Loucy (cell line): Measurements from ENCODE around the gene HK1.

Experiments used
- H2AFZ ChIP-seq: fragments of 200-600 bp; sonication (generic); 2 replicates; pipeline ENCODE4 v1.6.0; 2016; ENCODE audit warnings: antibody characterized with exemption, mild to moderate bottlenecking, low read length, moderate library complexity
- H3F3A ChIP-seq: fragments of 200-600 bp; 2 replicates; pipeline ENCODE4 v1.6.0; 2016; ENCODE audit warnings: antibody characterized with exemption, low read depth, mild to moderate bottlenecking
- H3K27me3 ChIP-seq: fragments of 200-600 bp; sonication (generic); 2 replicates; pipeline ENCODE4 v1.6.1; 2014; ENCODE audit warnings: low read length, mild to moderate bottlenecking; ENCODE audit not compliant: insufficient read depth, poor library complexity, severe bottlenecking
- H3K36me3 ChIP-seq: fragments of 200-600 bp; sonication (generic); 2 replicates; pipeline ENCODE4 v1.6.1; 2016; ENCODE audit warnings: low read length; ENCODE audit not compliant: insufficient read depth
- H3K4me1 ChIP-seq: fragments of 200-600 bp; sonication (generic); 2 replicates; pipeline ENCODE4 v1.5.1; 2014; ENCODE audit warnings: low read length, mild to moderate bottlenecking; ENCODE audit not compliant: insufficient read depth, poor library complexity, severe bottlenecking
- H3K4me2 ChIP-seq: fragments of 200-600 bp; sonication (generic); 2 replicates; pipeline ENCODE4 v1.6.0; 2014; ENCODE audit warnings: antibody characterized with exemption, low read length, low read depth, mild to moderate bottlenecking; ENCODE audit not compliant: poor library complexity, severe bottlenecking
- H3K4me3 ChIP-seq: fragments of 200-600 bp; sonication (generic); 2 replicates; pipeline ENCODE4 v1.5.1; 2014; ENCODE audit warnings: low read length, mild to moderate bottlenecking, mixed read lengths; ENCODE audit not compliant: poor library complexity, severe bottlenecking
- H3K79me2 ChIP-seq: fragments of 200-600 bp; sonication (generic); 2 replicates; pipeline ENCODE4 v1.6.1; 2014; ENCODE audit warnings: low read length; ENCODE audit not compliant: insufficient read depth
- H3K9ac ChIP-seq: fragments of 200-600 bp; sonication (generic); 2 replicates; pipeline ENCODE4 v1.6.0; 2014; ENCODE audit warnings: mild to moderate bottlenecking, low read depth, low read length, moderate library complexity; ENCODE audit not compliant: poor library complexity, severe bottlenecking
- H3K9me2 ChIP-seq: fragments of 200-600 bp; sonication (generic); replicated peaks from 2 replicates; pipeline ENCODE4 v1.6.1; 2016; ENCODE audit warnings: low read depth, low read length, mixed read lengths
- H3K9me3 ChIP-seq: fragments of 200-600 bp; sonication (generic); 2 replicates; pipeline ENCODE4 v1.6.1; 2014; ENCODE audit warnings: mild to moderate bottlenecking, antibody characterized with exemption, low read length, low read depth; ENCODE audit not compliant: insufficient read depth
- H4K20me1 ChIP-seq: fragments of 200-600 bp; sonication (generic); 2 replicates; pipeline ENCODE4 v1.6.0; 2014; ENCODE audit warnings: antibody characterized with exemption, low read length, mild to moderate bottlenecking; ENCODE audit not compliant: insufficient read depth, poor library complexity, severe bottlenecking
- CTCF ChIP-seq: fragments of 200-600 bp; sonication (generic); conservative IDR thresholded peaks from 2 replicates; pipeline ENCODE4 v1.5.1; 2014; ENCODE audit warnings: mild to moderate bottlenecking, antibody characterized with exemption, low read length
- EZH2phosphoT487 ChIP-seq: fragments of 200-600 bp; IDR thresholded peaks from 2 replicates; pipeline ENCODE4 v1.6.1; 2018; ENCODE audit warnings: antibody characterized with exemption, mild to moderate bottlenecking, moderate library complexity, borderline replicate concordance

Gene HK1

DNA sequence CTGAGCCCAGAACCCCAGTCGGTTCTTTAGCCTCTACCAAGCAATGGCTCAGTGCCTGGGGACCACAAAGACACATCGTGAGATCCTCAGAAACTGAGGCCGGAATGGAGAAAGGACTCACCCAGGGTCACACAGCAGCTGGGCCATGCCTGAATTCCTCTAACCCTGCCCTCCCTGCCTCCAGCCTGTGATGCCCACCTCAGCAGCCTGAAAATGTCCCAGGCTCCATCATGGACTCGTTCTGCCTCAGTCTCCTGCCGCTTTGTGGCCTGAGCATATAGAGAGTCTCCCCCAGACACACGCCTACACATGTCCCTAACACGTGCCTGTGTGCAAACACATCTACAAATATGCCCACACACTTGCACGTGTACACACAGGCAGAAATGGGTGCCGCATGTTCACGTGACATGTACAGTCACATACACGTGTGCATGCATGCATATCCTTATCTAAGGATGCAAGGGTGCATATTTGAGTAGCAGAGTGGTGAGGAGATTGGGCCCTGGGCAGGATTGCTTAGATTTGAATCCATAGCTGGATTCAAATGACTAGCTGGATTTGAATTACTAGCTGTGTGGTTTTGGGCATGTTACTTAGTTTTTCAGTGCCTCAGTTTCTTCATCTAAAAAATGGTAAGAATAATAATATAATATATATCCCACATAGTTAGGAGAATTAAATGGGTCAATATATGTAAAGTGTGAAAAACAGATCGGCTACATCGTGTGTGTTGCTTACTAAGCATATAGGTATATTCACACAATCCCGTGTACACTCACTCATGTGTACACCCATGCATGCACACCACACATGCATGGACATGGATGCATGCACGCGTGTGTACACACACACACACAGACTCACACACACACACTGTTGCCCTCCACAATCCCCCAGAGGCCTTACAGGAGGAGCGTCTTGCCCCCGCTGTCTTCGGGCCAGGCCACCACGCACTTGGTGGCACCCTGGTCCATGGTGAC is 136.0 kb downstream of the HK1 start:
- Histone ChIP-seq H3K4me1 (peaks cover 10% of the 10 kb centered on the region), H3F3A (no peaks in the 10 kb centered on the region), H3K4me3 (no peak overlapping the region), H4K20me1 (no peaks in the 10 kb centered on the region), H3K9me2 (no peaks in the 10 kb centered on the region), H3K36me3 (no peaks in the 10 kb centered on the region), H2AFZ (no peak overlapping the region), H3K9ac (no peak overlapping the region), H3K79me2 (no peaks in the 10 kb centered on the region), H3K4me2 (no peak overlapping the region), H3K27me3 (no peaks in the 10 kb centered on the region), H3K9me3 (no peaks in the 10 kb centered on the region)
- TF ChIP-seq CTCF = no peak
- no peak for TF ChIP-seq EZH2phosphoT487

GRCh38 chr10:69415049-69415448 is 136.8 kb downstream of the HK1 start:
- no peaks in the 10 kb centered on the region for H3K27me3 ChIP-seq
- no peak overlapping the region for H3K9ac ChIP-seq
- no peaks in the 10 kb centered on the region for H3K36me3 ChIP-seq
- no peak for TF ChIP-seq CTCF
- TF ChIP-seq EZH2phosphoT487 = no peak
- H3K4me1 ChIP-seq = peaks cover 4% of the 10 kb centered on the region
- no peaks in the 10 kb centered on the region for H3F3A ChIP-seq
- H4K20me1 ChIP-seq = no peaks in the 10 kb centered on the region
- no peaks in the 10 kb centered on the region for H3K9me3 ChIP-seq
- no peak overlapping the region for H3K4me3 ChIP-seq
- no peak overlapping the region for H3K4me2 ChIP-seq
- H2AFZ ChIP-seq = no peak overlapping the region
- H3K9me2 ChIP-seq = no peaks in the 10 kb centered on the region
- no peaks in the 10 kb centered on the region for H3K79me2 ChIP-seq

GRCh38 chr10:69415951-69416350 is 137.7 kb downstream of the HK1 start:
- H3K4me2 ChIP-seq = no peak overlapping the region
- H2AFZ ChIP-seq = no peak overlapping the region
- no peaks in the 10 kb centered on the region for H3K9me2 ChIP-seq
- no peaks in the 10 kb centered on the region for H3K36me3 ChIP-seq
- no peaks in the 10 kb centered on the region for H3K4me1 ChIP-seq
- TF ChIP-seq EZH2phosphoT487 = no peak
- H3K9me3 ChIP-seq = no peaks in the 10 kb centered on the region
- no peaks in the 10 kb centered on the region for H3K79me2 ChIP-seq
- no peak overlapping the region for H3K4me3 ChIP-seq
- H3F3A ChIP-seq = no peaks in the 10 kb centered on the region
- no peak overlapping the region for H3K9ac ChIP-seq
- H3K27me3 ChIP-seq = no peaks in the 10 kb centered on the region
- H4K20me1 ChIP-seq = no peaks in the 10 kb centered on the region

DNA sequence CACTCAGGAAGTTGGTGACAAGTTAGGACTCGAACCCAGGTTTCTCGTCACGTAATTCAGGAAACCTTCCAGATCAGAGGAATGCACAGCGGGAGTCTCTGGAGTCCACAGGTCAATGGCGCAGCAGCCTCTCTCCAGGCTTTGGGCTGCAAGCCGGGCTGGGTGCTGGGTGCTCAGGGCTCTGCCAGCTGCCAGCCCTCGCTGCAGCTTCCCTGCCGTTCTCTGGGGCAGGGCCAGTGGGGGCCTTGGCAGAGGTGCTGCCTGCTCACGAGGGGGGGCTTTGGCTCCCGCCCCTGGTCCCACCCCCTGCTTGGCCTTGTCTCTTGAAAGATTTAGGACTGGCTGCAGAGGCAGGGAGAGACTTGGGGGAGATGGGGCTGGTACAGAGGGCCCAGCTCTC is 138.4 kb downstream of the HK1 start, which contains the start of gene TACR2:
Gene TACR2 (minus strand): TSS at position 224 of the 400 bp plus-strand sequence. CDS start 595 bp downstream, outside the sequence.
- Histone ChIP-seq H3K9ac (no peak within 1 kb of the TSS), H3K9me2 (no peaks in the 10 kb centered on the region), H3K4me1 (no peaks in the 10 kb centered on the region), H3K4me3 (no peak within 1 kb of the TSS), H3F3A (no peaks in the 10 kb centered on the region), H3K4me2 (no peak within 1 kb of the TSS), H3K36me3 (no peaks in the 10 kb centered on the region), H2AFZ (no peak within 1 kb of the TSS), H3K9me3 (no peaks in the 10 kb centered on the region), H3K79me2 (no peaks in the 10 kb centered on the region), H4K20me1 (no peaks in the 10 kb centered on the region), H3K27me3 (no peaks in the 10 kb centered on the region)
- TF ChIP-seq EZH2phosphoT487 (no peak), CTCF (no peak)
